Adrenal gland (tissue), 12 donors: ENCODE results near the gene HNRNPM. TPM values are rescaled to one million over a fixed set of nuclear protein-coding genes. Genes with fewer than 3 reads are reported as not detected.
A peak's percentile ranks its signal among the peaks of the same experiment; 100 is the strongest.

Experiments
- DNase-seq, 7 donors: peaks; one replicate each; pipeline ENCODE4 v3.0.0-alpha.2; 2019 to 2020
- H3K27ac ChIP-seq, 5 donors: fragments of 200-600 bp; sonication (generic) in 4 of 5; 1 replicate in 3 of 5; 2 replicates in 2 of 5; pipeline versions ENCODE4 v1.5.1 to v1.8.0; 2016 to 2020; ENCODE audit warnings: mild to moderate bottlenecking in 1 of 5
- H3K27me3 ChIP-seq: fragments of 200-600 bp; 2 replicates; pipeline ENCODE4 v1.8.0; 2021
- H3K36me3 ChIP-seq, 2 donors: fragments of 200-600 bp; replicated peaks in 1 of 2; 1 replicate in 1 of 2; 2 replicates in 1 of 2; pipeline versions ENCODE4 v1.5.1 to v1.8.0; 2018 to 2022
- H3K4me1 ChIP-seq, 2 donors: fragments of 200-600 bp; replicated peaks in 1 of 2; 1 replicate in 1 of 2; 2 replicates in 1 of 2; pipeline versions ENCODE4 v1.5.1 to v1.8.0; 2018 to 2021
- H3K4me3 ChIP-seq, 4 donors: fragments of 200-600 bp; sonication (generic) in 3 of 4; one replicate each; pipeline ENCODE4 v1.5.1; 2016 to 2018
- H3K9me3 ChIP-seq, 3 donors: fragments of 200-600 bp; sonication (generic) in 1 of 3; replicated peaks in 1 of 3; 1 replicate in 2 of 3; 2 replicates in 1 of 3; pipeline versions ENCODE4 v1.5.1 to v1.8.0; 2016 to 2021
- CTCF ChIP-seq, 6 experiments: fragments of 450-650 bp in 4 of 6; fragments of 200-600 bp in 2 of 6; sonication (generic) in 1 of 6; IDR thresholded peaks; 1 replicate in 5 of 6; 2 replicates in 1 of 6; pipeline versions ENCODE4 v1.5.1 to v1.8.0; 2016 to 2021; ENCODE audit warnings: antibody characterized with exemption in 6 of 6, mild to moderate bottlenecking in 2 of 6, moderate library complexity in 1 of 6
- POLR2A ChIP-seq, 2 donors: fragments of 450-650 bp; IDR thresholded peaks; one replicate each; pipeline ENCODE4 v1.6.1; 2017; ENCODE audit warnings: antibody characterized with exemption in 2 of 2, mild to moderate bottlenecking in 2 of 2, moderate library complexity in 1 of 2
- WGBS, 4 donors: extraction: QIAGEN DNeasy Blood & Tissue Kit in 2 of 4; methylation state at CpG; one replicate each; pipeline versions ENCODE4 v1.1.5 to v1.1.7; 2013 to 2017; 5-methylcytosine and 5-hydroxymethylcytosine counted together
- intact Hi-C, 2 donors: fragments of 100-400 bp; cut with DNase I; formaldehyde crosslinking; loops; one replicate each; pipeline versions ENCODE4 v1.14.1 to v1.15.0; 2022 to 2023
- polyA plus RNA-seq, 3 donors: library from polyadenylated mRNA; stranded (reverse); fragments of 200-250 nt in 2 of 3; fragments of 350-450 nt in 1 of 3; fragmentation: Illumina TruSeq in 1 of 3; extraction: RNeasy Lipid Tissue Mini Kit (QIAGEN cat#74804) in 1 of 3; gene quantifications; one replicate each; pipeline ENCODE4 v1.2.3, GENCODE V29; 2013 to 2014
- total RNA-seq, 9 donors: library from RNA; depleted of rRNA in 4 of 9; stranded (reverse); fragments of >200 nt in 4 of 9; fragments of 120-200 nt in 1 of 9; fragmentation: NEBNext Ultra II Directional in 1 of 9; extraction: Animal tissue kit (Norgen Biotek cat#: 25700) in 1 of 9; gene quantifications; one replicate each; pipeline versions ENCODE4 v1.1.0 to v1.2.4, GENCODE V29; 2013 to 2023
- donor health status: healthy with polysubstance abuse.
- donor health status: Bipolar disorder and iron deficiency.
- donor health status: DM: yes; HTN: yes; CAD: no.
- donor health status: DM: no; HTN: no; CAD: no.
- donor health status: DM: no; HTN: no; CAD: no.
- donor health status: DM: yes; HTN: yes; CAD: no.

Gene HNRNPM
- total and polyA plus RNA-seq, 12 donors: 51.7 to 262 (median 77.4) TPM

GRCh38 chr19:8468124-8468523 lies 23.3 kb downstream of the HNRNPM start:
- Histone ChIP-seq H3K9me3 (no peaks in the 10 kb centered on the region), H3K27ac (no peak overlapping the region), H3K36me3 (peaks cover 0 to 97% of the 10 kb centered on the region in 2 donors), H3K4me1 (peaks cover 25 to 39% of the 10 kb centered on the region in 2 donors), H3K27me3 (no peaks in the 10 kb centered on the region), H3K4me3 (no peak overlapping the region)
- DNase-seq: no peak
- intact Hi-C loops: no loop called here
- no peak for TF ChIP-seq POLR2A (IDR thresholded peaks at IDR 0.05)
- no peak for TF ChIP-seq CTCF (IDR thresholded peaks at IDR 0.05)
- WGBS, 4 donors: 84 to 94% (median 88%) methylated on average over 3 of the region's 3 CpGs

- peaks cover 0 to 97% of the 10 kb centered on the region in 2 donors for H3K36me3 ChIP-seq
- no peak for DNase-seq
Measured at GRCh38 chr19:8468761-8469373, 24.1 kb downstream of the HNRNPM start.

GRCh38 chr19:8469613-8470368 lies 25.0 kb downstream of the HNRNPM start:
- intact Hi-C loops: no loop called here
- peak overlapping the region in 1 of 5 donors; percentile 15 for H3K27ac ChIP-seq
- no peaks in the 10 kb centered on the region for H3K9me3 ChIP-seq
- peaks cover 0 to 97% of the 10 kb centered on the region in 2 donors for H3K36me3 ChIP-seq
- WGBS, 4 donors: 83 to 92% (median 89%) methylated on average over 12 to 13 of the region's 13 CpGs
- H3K4me3 ChIP-seq: no peak overlapping the region
- TF ChIP-seq CTCF (IDR thresholded peaks at IDR 0.05) (no peak), POLR2A (IDR thresholded peaks at IDR 0.05) (no peak)
- no peaks in the 10 kb centered on the region for H3K27me3 ChIP-seq
- peaks cover 32 to 46% of the 10 kb centered on the region in 2 donors for H3K4me1 ChIP-seq
- peak in 1 of 7 donors; percentile 56 for DNase-seq

More at GRCh38 chr19:8468761-8469373, 24.1 kb downstream of the HNRNPM start:
- peaks cover 32 to 46% of the 10 kb centered on the region in 2 donors for H3K4me1 ChIP-seq
- intact Hi-C loops: no loop called here
- TF ChIP-seq POLR2A (IDR thresholded peaks at IDR 0.05) (no peak), CTCF (IDR thresholded peaks at IDR 0.05) (no peak)
- WGBS, 4 donors: 77 to 88% (median 83%) methylated on average over 8 of the region's 8 CpGs
- H3K9me3 ChIP-seq: no peaks in the 10 kb centered on the region
- no peak overlapping the region for H3K27ac ChIP-seq
- no peaks in the 10 kb centered on the region for H3K27me3 ChIP-seq
- H3K4me3 ChIP-seq: no peak overlapping the region

- Histone ChIP-seq H3K27ac (no peak overlapping the region), H3K4me3 (no peak overlapping the region), H3K36me3 (peaks cover 0 to 95% of the 10 kb centered on the region in 2 donors), H3K9me3 (no peaks in the 10 kb centered on the region), H3K27me3 (no peaks in the 10 kb centered on the region), H3K4me1 (peaks cover 32 to 56% of the 10 kb centered on the region in 2 donors)
- TF ChIP-seq POLR2A (IDR thresholded peaks at IDR 0.05) (no peak), CTCF (IDR thresholded peaks at IDR 0.05) (no peak)
- 70 to 78% (median 72%) methylated on average over 6 of the region's 6 CpGs for WGBS, 4 donors
- no peak for DNase-seq
- intact Hi-C loops: no loop called here
Measured at GRCh38 chr19:8473648-8474476, 29.1 kb downstream of the HNRNPM start.
